Activated CD4-positive, CD25-positive, alpha-beta regulatory T cell treated with anti-CD3 and anti-CD28 coated beads, Interleukin-2, amount 50 U/mL, for 72 hours (primary cell): ENCODE measurements around the gene MACROD1.

Experiments used
- DNase-seq: peaks from one replicate; pipeline ENCODE4 v3.0.0; 2021

The MACROD1 gene

DNA sequence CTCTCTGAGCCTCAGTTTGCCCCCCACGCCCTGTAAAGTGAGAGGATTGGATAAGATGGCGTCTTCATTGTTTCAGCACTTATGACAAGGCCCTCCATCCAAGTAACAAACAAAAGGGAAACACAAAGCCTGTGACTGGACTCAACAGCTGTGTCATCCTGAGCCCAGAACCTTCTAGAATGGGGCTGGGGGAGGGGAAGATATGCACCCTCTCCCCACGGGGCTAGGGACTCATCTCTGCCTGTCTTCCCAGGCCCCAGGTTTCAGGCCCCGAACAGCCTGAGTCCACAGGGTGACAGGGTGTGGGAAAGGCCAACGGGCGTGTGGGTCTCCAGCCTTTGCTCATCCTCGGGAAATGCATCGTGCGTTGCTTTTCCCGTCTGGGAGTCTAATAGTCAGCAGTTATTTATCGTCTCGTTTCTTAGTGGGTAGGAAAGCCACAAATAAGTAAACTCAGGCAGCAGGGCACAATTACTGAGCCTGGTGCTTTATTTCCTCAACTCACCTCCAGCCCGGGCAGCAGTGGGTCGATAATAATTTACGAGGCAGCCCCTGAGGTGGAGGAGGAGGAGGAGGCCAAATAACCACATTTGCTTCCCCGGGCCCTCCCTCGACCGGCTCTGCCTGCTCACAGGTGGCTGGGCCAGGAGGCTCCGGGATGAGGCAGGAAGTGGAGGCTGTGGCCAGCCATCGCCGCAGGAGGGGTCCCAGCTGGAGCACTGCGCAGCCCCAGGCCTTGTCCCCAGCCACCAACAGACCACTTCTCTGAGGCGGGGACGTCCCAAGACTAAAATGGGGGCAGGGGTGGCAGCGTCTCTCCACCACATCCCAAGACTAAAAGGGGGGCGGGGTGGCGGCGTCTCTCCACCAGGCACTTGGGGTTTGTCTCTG is 75.8 kb downstream of the MACROD1 start:
- no peak for DNase-seq

DNA sequence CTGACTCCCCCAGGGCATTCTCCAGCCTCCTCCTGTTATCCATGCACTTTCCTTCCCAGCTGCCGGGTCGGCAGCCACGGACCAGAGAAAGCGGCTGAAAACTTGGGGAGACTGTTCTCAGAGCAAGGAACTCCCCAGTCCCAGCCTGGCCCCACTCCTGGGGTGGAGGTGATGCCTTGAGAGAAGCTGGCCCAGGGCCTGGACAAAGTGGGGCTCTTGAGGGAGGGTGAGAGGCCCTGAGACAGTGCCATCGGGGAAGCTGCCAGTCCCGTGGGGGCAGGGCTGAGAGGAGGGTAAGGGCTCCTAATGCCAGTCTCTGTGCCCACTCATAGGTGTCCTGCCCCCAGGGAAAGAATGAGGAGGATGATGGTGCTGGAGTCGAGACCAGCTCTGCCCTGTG is 76.4 kb downstream of the MACROD1 start:
- DNase-seq = no peak

DNA sequence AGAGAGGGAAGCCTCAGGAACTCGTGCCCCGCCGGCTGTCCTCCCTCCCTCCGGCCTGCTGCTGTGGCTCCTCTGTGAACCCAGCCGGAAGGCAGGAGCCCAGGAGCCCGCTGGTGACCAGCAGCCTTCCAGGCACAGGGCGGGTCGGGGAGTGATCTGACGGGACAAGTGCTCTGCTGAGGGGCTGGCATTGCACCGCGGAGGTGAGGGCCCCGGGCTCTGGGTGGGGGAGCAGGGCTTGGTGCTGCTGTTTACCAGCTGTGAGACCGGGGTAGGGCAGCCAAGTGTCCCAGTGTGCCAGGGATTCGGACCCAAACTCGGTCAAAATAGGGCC is 76.9 kb downstream of the MACROD1 start:
- DNase-seq = no peak

DNA sequence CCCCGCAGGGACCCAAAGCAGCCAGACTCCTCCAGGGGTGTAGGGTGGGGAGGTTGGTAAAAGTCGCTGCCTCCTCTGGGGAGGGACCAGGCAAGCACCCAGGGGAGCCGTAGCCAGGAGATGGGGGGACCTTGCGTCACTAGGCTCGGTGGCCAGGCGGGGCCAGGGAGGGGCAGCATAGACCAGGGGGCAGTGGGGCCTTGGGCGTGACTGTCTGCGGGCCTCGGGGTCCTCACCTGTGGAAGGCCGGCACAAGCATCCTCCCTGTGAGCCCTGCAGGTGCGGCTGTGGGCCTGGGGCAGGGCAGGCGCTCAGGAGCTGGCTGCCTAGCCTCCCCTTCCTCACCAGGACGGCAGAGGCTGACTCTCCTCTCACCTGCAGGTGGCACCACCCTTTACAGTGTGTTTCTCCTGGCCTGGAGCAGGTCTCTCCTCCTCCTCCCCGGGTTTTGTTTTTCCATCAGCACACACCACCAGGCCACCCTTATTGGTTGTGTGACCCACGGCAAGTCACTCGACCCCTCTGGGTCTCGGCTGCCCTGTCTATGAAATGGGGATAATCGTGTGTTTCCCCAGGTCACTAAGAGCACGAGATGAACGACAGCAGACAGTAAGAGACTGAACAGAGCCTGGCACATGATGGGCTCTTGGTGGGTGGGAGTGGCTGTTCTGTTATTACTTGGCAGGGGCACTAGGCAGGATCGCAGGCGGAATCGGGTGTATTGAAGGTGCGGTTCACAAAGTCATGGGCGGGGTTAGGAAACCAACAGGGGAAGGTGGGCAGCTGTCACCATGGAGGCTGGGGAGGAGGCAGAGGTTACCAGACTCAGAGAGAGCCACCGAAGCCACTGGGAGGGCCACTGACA is 77.5 kb downstream of the MACROD1 start:
- DNase-seq = no peak

DNA sequence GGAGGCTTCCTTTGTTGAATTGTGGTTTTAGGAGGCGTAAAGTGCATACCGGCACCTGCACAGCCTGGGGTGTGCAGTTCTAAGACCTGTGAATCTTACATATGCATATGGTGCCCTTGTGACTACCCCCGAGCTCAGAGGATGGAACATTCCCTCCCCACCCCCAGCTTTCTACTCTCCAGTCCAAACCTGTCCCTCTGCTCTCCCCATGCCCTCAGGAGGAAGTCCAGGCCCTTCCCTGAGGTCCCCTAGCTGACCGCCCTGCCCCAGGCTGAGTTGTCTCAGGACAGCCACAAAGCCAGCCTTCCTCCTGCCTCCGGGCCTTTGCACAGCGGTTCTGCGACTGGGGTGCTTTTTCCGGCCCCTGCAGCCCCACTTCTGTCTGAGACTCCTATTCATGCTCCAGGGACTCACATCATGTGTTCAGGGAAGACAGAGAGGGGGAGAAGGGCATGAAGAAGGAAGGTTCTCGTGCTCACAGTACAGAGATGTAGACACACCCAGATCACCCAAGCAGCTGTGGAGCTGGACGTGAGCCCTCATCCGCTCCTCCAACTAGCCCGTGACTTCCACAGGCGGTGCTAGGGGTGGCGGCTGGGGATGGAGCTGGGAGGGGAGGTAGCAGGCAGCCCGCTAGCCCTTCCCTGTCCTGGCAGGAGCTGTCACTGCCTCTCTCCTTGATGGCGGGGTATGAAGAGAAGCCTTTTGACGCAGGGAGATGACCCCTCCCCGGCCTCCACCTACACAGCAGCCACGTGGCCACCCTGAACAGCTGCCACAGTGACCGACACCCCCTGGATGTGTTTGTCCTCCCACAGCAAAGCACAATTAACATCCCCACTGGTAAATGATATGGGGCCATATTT is 79.4 kb downstream of the MACROD1 start:
- no peak for DNase-seq

DNA sequence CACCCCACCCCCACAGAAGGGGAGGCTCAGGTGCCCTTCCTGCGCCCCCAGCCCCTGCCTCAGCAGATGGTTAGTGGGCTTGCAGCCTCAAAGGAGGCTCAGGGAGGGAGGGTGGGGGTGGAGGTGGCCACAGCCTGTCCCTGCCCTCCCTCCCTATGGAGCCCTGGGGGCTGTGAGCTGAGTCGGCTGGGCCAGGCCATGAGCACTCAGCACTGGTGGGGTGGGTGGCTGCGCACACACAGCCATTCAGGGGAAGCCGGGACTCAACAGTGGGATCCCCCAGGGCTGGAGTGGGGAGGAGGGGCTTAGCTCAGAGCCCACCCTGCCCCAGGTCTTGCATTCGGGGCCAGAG is 80.0 kb downstream of the MACROD1 start:
- no peak for DNase-seq

DNA sequence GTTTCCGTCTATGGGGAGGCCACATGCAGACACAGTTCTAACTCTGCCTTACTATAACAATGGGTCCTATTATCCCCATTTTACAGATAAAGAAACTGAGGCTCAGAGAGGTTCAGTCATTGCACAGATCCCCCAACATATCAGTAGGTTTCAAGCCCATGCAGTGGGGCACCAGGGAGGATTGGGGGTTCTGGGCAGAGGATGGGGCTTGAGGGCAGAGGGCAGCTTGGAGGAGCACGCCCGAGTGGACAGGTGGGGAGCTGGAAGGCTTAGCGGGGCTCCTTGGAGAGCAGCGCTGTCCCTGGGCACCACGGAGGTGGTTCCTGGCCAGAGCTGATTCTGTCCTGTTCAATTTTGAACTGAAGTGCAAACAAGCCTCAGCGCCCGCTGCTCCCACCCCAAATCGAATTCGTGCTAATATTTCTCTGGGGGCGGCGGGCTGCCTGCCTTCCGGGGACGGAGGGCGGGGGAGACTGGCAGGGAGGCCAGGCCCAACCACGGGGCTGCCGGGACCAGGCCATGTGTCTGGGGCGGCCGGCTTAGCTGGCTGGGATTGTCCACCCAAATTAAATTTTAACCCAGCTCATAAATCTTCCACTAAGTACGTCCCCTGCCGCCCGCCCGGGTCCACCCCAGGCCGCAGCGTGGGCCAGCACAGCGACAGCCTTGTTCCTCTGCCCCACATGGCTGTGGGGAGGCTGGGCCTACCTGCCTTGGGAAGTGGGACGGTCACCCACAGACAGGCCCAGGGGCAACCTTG is 80.8 kb downstream of the MACROD1 start:
- no peak for DNase-seq

DNA sequence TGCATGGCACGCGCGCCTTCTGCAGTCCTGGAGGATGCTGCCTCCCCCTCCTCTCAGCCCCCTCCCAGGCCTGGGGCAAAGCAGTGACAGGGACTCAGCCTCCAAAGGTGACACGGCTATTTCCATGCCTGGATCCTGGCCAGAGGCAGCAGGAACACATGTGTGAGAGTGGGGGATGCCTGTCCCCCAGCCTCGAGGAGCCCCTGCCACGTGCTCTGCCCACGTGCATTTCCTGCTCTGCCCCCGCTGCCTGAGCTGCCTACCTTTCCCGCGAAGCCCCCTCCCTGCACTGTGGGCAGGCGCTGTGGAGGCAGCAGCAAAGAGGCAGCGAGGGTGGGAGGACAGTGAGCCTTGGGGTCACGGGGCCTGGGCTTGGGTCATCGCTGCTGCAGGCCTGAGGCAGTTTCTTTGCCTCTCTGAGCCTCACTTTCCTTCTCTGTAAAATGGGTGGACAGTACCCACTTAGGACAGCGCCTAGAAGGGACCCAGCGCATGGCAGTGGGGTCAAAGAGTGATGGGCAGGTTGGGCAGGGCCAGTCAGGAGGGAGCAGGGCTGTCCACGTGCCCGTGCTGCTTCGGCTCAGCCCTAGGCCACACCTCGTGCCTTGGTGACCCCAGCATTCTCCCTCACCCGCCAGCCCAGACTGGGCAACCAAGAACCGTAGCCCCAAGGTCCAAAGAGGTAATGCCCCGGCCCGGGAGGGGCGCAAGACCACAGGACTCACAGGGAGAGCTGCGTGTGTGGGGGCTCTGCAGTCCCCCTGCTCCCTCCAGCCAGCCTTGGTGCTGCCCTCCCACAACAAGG is 81.6 kb downstream of the MACROD1 start:
- DNase-seq = no peak

DNA sequence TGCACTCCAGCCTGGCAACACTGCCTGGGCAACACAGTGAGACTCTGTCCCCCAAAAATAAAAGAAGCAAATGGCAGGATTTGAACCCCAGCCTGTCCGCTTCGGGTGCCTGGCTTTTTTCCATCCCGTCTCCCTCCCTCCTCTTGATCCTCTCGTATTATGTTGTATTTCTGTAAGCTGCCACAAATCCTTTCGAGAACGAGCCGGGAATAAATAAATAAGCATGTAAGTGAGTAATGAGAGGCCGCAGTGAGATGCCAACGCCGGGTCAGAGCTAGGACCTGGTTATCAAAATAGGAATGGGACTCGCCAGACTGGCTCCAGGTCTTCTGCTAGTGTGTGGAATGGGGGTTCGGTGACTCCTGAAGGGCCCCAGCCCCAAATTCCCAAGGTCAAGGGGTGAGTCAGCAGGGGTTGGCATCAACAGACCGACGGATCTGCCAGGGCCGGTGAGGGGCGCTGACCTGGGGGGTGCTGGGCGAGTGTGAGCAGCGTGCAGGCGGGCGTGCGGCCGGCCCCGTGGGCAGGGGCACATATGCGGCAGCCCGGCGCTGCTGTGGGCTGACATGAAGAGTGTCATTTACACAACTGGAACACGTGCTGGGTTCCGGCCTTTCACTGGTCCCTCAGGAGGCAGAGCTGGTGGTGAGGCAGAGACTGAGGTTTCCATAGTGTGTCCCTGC is 82.4 kb downstream of the MACROD1 start:
- no peak for DNase-seq

DNA sequence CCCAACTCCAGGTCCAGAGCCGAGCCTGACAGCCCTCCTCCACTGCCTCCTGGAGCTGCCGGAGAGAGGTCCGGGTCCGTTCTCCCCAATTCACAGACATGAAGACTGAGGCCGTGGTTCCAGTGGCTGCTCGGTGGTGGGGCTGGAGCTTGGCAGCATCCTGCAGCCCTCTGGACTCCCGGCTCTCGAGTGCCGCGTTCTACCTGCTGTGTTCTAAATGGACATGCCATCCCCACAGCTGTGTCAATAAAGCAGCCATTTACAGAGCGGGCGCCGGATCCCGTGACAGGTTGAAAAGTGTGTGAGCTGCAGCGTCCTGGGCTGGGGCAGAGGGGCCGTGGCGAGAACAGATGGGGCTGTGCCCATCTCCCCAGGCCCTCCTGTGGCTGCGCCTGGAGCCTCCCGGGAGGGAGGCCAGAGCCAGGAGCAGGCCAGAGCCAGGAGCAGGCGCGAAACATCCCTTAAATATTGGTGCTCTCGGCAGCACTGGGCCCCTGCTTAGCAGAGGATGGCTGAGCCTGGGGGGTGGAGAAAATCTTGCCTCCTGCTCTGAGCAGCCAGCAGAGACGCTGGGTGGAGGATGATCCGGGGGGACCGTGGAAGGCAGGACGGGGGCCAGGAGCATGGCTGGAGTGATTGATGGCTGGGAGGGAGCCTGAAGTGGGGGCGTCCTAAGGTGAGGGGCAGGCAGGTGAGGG is 84.0 kb downstream of the MACROD1 start:
- DNase-seq = no peak

DNA sequence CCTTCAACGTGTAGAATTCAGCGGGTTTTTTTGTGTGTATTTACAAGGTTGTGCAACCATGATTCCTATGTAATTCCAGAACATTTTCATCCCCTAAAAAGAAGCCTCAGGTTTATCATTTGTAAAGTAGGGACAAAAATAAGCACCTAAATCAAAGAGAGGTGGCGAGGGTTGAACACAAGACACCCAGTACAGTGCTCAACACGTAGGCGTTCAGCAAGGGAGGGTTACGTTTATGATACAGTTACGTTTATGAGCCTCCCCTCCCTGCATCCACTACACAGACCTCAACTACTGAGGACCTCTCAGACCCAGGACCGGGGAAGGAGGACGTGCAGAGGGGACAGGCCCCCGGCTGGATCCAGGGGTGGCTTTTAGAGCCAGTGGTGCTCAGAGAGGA is 85.5 kb downstream of the MACROD1 start:
- no peak for DNase-seq

DNA sequence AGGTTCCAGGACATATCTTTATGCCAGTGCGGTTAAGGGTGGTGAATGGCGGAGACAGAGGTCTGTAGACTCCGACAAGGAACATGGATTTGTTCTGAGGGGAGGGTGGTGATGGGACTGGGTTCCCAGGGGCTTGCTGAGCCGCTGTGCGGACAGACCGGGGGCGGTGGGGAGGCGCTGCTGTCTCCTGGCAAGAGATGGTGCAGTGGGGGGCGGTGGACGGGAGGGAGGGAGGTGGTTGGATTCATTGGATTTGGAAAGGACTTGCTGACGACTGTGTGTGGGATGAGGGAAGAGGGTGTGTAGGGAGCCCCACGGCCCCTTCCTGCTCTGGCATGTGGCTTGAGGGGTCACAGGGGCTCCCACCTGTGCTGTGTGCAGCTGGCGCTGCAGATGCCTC is 87.0 kb downstream of the MACROD1 start:
- no peak for DNase-seq

DNA sequence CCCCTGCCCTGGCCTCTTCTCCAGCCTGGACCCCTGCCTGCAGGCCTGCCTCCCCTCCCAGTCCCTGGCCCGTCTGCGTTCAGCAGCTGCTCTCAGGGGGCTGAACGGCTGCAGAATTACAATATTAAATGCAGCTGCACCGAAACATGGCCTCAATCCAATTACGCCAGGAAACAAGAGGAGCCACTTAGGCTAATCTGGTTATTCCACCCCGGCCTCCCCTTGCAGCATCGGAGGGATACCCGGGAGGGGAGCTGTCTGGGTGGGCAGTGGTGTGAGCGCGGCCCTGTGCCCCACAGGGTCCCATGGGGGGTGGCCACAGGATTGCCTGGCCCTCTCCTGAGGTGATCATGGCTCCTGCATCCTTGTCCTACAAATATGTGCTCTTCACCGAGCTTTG is 87.6 kb downstream of the MACROD1 start:
- no peak for DNase-seq

DNA sequence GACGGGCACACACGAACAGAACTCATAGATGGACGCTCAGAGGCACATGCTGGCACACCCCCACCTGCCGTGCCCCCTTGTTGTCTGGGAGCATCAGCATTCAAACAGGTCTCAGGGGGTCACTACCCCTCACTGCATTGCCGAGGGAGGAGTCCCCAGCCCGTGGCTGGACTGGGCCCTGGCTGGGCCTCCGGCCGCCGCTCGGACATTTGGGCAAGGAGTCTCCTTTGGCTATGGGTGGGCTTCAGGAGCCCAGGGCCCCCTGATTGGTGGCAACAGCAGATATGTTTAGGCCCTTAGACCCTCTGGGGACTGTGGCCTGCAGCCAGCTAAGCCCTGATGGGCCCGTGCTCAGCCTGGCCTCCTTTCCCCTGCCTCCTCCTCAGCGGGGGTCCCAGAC is 88.3 kb downstream of the MACROD1 start:
- no peak for DNase-seq

DNA sequence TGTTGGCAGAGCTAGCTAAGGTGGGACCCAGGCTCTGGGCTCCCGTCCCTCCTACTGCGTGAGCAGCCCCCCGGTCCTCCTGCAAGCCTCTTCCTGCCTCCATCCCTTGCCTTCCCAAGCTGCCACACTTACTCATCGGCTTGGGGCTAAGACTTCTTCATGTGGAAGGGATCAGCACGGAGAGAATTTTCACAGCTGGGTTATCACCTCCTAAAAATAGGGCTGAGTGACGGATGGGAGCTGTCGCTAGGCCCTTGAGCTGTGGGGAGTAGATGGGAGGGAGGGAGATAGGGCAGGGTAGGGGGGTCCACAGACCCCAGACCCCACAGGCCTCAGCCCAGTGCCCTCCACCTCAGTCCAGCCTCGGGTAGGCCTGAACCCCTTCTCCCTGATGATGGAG is 89.2 kb downstream of the MACROD1 start:
- no peak for DNase-seq

DNA sequence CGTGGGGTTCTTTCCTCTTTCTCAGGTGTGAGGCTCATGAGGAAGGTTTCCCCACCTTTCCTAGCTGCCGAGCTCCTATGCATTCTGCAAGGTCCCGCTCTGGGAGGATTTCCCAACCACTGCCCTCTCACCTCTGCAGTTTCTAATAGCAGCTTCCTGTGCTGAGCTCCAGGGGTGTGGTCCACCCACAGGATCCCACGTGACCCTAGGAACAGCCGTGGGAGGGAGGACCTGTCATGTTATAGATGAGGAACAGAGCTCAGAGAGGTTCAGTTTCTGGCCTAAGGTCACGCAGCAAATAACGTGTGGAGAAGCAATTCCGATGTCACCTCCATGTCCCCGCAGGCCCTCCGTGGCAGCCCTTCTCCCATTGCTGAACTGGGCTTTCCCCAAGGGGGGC is 91.7 kb downstream of the MACROD1 start:
- DNase-seq = no peak

DNA sequence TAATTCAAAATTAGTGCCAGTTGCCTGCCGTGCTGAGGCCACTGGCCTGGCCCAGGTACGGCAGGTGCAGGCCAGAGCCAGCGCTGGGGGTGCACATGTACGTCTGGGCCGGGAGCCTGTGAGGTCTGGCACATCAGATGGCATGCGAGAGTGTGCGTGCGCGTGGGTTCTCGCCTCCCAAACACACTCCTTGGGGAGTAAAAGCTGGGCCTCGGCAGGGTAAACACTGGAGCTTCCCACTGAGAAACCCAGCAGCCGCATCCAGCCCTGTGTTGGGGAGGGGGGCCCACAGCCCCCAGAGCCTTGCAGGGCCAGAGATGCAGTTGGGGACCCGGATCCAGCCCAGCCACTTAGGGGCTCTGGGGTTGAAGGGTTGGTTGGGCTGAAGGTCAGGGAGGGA is 92.4 kb downstream of the MACROD1 start:
- no peak for DNase-seq

DNA sequence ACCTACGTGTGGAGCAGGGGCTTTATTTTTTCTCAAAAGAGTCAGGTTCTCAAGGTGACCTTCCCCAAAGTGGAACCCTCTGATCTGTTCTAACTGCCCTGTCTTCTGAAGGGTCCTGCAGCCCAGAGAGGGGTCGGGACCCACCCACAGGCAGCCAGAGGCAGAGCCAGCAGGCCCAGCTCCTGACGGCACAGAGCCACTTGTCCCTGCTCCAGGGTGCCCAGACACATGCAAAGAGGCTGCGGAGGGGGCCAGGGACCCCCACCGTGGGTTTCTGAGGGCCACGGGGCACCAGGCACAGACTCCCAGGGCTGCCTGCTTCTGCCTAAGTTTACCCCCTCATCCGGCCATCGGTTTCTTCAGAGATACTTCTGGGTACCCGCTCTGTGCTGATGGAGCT is 93.0 kb downstream of the MACROD1 start:
- no peak for DNase-seq

DNA sequence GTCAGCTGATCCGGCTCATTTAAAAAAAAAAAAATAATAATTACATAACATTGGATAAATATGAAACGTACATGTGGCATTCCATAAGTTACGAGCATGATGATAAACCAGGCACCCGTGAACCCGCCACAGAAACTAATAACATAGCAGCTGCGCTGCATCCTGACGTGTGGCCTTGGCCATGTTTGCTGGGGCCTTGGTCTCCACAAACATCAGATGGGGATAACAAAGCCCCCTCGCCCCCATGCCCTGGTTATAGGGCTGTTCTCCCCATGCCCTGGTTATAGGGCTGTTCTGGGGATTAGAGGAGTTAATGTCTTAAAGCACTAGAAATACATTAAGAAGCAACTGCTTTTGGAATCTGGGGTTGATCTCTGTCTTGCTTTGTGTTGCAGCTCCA is 93.5 kb downstream of the MACROD1 start:
- no peak for DNase-seq

DNA sequence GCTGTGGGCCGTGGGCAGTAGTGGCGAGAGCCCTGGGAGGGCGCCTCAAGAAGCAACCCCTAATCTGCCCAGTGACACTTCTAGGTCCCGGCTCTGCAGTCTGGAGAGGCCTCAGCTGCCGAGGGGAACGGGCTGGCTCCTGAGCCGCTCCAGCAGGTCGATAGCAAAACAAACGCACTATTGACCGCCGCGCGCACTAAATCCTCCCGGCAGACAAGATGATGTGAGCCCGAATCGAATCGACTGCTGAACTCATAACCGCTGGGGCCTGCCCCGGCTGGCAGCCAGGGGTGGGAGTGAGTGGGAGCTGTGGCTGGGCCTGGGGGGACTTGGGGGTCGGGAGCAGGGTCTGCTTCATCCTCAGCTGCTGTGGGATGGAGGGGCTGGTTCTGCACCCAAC is 94.1 kb downstream of the MACROD1 start:
- DNase-seq = no peak

DNA sequence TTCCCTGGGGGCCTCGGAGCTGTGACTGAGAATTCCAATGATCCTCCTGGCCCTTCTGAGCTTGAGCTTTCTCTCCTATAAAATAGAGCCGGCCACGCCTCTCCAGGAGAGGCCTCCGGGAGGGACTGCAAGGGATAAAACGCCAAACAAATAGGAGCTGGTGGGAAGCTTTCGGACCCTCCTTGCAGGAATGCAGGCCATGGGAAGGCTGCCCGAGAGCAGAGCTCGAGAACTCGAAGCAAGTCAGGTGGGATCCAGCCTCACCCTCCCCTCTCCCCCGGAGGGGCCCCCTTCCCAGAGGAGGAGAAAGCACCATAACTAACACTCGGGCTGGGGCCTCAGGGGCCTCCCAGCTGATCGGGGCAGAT is 95.6 kb downstream of the MACROD1 start:
- no peak for DNase-seq
